OCI-LY1 (cell line): ENCODE measurements around the gene DLG1.

ENCODE experiments used
- CTCF ChIP-seq: fragments of 200-600 bp; sonication (generic), shearing (Covaris generic); IDR thresholded peaks from 2 replicates; pipeline ENCODE4 v1.5.1; 2017; ENCODE audit warnings: mild to moderate bottlenecking, antibody characterized with exemption, low read length, moderate library complexity, mixed read lengths
- EZH2 ChIP-seq: fragments of 200-600 bp; sonication (generic), shearing (Covaris generic); IDR thresholded peaks from 2 replicates; pipeline ENCODE4 v1.8.0; 2017; ENCODE audit warnings: borderline replicate concordance, mixed run types, mild to moderate bottlenecking, antibody characterized with exemption, low read length, moderate library complexity, mixed read lengths

DNA sequence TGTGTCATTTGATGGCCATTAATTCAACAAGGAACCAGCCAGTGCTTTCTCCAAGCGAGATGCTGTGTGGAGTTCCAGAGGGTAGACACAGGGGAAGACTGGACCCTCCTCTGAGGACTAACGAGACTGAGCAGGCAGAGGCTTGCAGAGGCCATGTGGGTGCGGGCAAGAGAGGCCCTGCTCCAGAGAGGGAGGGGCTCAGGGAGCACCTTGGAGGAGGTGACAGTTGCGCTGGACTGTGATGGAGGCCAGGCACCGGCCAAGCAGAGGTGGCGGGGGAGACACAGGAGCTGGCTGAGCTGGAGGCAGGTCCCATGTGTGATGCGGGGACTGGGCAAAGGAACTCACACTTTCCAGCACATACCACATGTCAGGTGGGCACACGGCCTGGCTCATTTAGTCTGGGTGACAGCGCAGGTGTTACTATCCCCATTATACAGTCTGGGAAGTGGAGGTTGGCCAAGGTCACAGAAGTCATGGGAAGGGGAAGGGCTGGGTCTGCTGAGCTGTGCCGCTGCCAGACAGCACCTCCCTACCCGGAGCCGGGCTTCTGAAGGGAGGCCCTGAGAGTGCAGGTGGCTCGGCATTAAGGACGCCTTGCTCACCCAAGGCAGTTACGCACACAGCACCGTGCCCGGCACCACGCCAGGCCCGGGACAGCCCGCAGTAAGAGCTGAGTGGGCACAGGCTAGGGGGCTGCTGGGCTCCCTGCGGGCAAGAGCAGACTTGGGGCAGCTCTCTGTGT is 272.5 kb downstream of the DLG1 start:
- TF ChIP-seq CTCF (no peak), EZH2 (no peak)
